Thyroid gland (tissue), 4 donors: ENCODE measurements around the gene HYLS1. TPM values are rescaled to one million over a fixed set of nuclear protein-coding genes. Genes with fewer than 3 reads are reported as not detected.

ENCODE experiments used
- DNase-seq, 2 donors: peaks; one replicate each; pipeline ENCODE4 v3.0.0-alpha.2; 2019
- H3K27ac ChIP-seq, 3 donors: fragments of 200-600 bp; sonication (generic); 1 replicate in 2 of 3; 2 replicates in 1 of 3; pipeline ENCODE4 v1.5.1; 2016 to 2019; ENCODE audit warnings: mild to moderate bottlenecking in 1 of 3, moderate library complexity in 1 of 3
- H3K27me3 ChIP-seq: fragments of 200-600 bp; sonication (generic); one replicate; pipeline ENCODE4 v1.5.1; 2019
- H3K36me3 ChIP-seq, 2 donors: fragments of 200-600 bp; sonication (generic); one replicate each; pipeline ENCODE4 v1.5.1; 2016 to 2019
- H3K4me1 ChIP-seq, 2 donors: fragments of 200-600 bp; sonication (generic); one replicate each; pipeline ENCODE4 v1.5.1; 2017 to 2019
- H3K4me3 ChIP-seq, 3 donors: fragments of 200-600 bp; sonication (generic); replicated peaks in 1 of 3; 1 replicate in 2 of 3; 2 replicates in 1 of 3; pipeline ENCODE4 v1.5.1; 2016; ENCODE audit warnings: mild to moderate bottlenecking in 1 of 3
- H3K9me3 ChIP-seq: fragments of 200-600 bp; sonication (generic); one replicate; pipeline ENCODE4 v1.5.1; 2017
- POLR2A ChIP-seq, 2 donors: fragments of 450-650 bp; IDR thresholded peaks; one replicate each; pipeline ENCODE4 v1.6.1; 2017; ENCODE audit warnings: antibody characterized with exemption in 2 of 2, mild to moderate bottlenecking in 2 of 2, moderate library complexity in 1 of 2
- WGBS, 2 donors: methylation state at CpG; one replicate each; pipeline ENCODE4 v1.1.5; 2017; 5-methylcytosine and 5-hydroxymethylcytosine counted together
- intact Hi-C: fragments of 100-400 bp; cut with DNase I; formaldehyde crosslinking; loops from one replicate; pipeline ENCODE4 v1.15.1; 2023
- total RNA-seq, 4 donors: library from RNA; depleted of rRNA; stranded (reverse); fragments of >200 nt; gene quantifications; one replicate each; pipeline ENCODE4 v1.2.3, GENCODE V29; 2016
- TF ChIP-seq, protein P1 (sequence below), 6 experiments: fragments of 200-600 bp in 3 of 6; fragments of 450-650 bp in 3 of 6; sonication (generic) in 3 of 6; IDR thresholded peaks; one replicate each; pipeline ENCODE4 v1.5.1; 2016 to 2019; ENCODE audit warnings: antibody characterized with exemption in 6 of 6, mild to moderate bottlenecking in 2 of 6, inconsistent platforms in 1 of 6, moderate library complexity in 1 of 6

Gene HYLS1
- total RNA-seq, 4 donors from 2014 or later: 1.6 to 6.9 (median 3.0) TPM

DNA sequence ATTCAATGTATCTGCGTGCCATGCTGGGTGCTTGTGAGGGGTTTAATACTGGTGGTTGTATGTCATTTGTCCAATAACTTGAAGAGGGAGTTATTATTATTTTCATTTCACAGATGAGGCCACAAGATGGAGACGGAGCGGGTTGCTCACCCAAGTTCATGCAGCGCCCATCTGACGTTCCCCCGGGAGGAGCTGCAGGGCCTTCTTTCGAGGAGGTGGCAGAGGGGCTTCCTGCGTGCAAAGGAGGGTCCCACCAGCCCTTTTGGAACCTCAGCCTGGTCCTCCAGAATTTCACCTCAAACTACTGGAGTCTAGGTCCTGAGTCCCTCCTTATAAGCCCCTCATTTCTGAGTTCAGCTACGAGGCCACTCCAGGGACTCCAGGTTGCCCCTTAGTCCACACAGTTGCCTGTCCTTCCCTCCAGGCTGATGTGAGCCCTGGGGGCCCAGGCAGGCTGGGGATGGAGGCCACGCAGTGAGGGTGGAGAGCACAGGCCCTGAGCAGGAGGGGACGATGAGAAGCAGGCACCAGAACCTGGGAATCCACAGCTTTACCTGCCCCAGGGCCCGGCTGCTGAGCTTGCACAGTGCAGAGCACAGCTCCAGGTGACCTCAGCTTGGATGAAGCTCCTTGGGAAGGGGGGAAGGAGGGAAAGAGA lies 55.4 kb downstream of the HYLS1 start:
- WGBS, 2 donors: 92 to 97% methylated on average over 11 to 12 of the region's 12 CpGs
- no peak overlapping the region for H3K27ac ChIP-seq
- TF ChIP-seq, protein P1, sequence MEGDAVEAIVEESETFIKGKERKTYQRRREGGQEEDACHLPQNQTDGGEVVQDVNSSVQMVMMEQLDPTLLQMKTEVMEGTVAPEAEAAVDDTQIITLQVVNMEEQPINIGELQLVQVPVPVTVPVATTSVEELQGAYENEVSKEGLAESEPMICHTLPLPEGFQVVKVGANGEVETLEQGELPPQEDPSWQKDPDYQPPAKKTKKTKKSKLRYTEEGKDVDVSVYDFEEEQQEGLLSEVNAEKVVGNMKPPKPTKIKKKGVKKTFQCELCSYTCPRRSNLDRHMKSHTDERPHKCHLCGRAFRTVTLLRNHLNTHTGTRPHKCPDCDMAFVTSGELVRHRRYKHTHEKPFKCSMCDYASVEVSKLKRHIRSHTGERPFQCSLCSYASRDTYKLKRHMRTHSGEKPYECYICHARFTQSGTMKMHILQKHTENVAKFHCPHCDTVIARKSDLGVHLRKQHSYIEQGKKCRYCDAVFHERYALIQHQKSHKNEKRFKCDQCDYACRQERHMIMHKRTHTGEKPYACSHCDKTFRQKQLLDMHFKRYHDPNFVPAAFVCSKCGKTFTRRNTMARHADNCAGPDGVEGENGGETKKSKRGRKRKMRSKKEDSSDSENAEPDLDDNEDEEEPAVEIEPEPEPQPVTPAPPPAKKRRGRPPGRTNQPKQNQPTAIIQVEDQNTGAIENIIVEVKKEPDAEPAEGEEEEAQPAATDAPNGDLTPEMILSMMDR (IDR thresholded peaks at IDR 0.05): no peak
- no peak for TF ChIP-seq POLR2A (IDR thresholded peaks at IDR 0.05)
- H3K27me3 ChIP-seq: no peaks in the 10 kb centered on the region
- no peaks in the 10 kb centered on the region for H3K9me3 ChIP-seq
- peaks cover 0 to 20% of the 10 kb centered on the region in 2 donors for H3K4me1 ChIP-seq
- no peak for DNase-seq
- H3K4me3 ChIP-seq: no peak overlapping the region
- intact Hi-C loops: loop anchor here (5.0 kb wide), 1 partner anchor 249 kb away; no protein-coding TSS in a partner anchor
- H3K36me3 ChIP-seq: no peaks in the 10 kb centered on the region

DNA sequence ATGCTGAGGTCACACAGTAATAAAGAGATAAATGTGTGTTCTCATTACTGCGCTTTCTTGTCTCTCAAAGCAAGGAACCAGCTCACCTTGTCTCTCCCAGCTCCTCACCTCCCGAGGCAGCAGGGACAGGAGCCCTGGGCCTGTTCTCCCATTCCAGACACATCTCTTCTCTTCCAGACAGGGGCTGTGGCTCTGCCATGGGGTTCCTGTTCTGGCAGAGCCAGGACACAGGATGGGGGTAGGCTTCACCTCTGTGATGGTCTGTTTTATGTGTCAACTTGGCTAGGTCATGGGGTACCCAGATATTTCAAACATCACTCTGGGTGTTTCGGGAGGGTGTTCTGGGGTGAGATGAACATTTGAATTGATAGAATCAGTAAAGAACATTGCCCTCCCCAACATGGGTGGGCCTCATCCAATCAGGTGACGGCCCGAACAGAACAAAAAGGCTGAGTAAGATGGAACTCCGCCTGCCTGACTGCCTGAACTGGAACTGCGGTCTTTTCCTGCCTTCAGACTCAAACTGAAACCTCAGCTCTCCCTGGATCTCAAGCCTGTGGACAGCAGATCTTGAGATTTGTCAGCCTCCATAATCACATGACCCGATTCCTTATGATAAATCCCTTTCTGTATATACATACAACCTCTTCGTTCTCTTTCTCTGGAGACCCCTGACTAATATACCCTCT lies 56.3 kb downstream of the HYLS1 start:
- H3K27me3 ChIP-seq: no peaks in the 10 kb centered on the region
- H3K4me3 ChIP-seq: no peak overlapping the region
- no peak overlapping the region for H3K27ac ChIP-seq
- no peak for DNase-seq
- intact Hi-C loops: loop anchor here (5.0 kb wide), 1 partner anchor 248 kb away; no protein-coding TSS in a partner anchor
- no peaks in the 10 kb centered on the region for H3K9me3 ChIP-seq
- no peaks in the 10 kb centered on the region for H3K36me3 ChIP-seq
- peaks cover 0 to 12% of the 10 kb centered on the region in 2 donors for H3K4me1 ChIP-seq
- TF ChIP-seq, protein P1 (IDR thresholded peaks at IDR 0.05): no peak
- no peak for TF ChIP-seq POLR2A (IDR thresholded peaks at IDR 0.05)
- WGBS, 2 donors: 94 to 97% methylated on average over 9 of the region's 9 CpGs

DNA sequence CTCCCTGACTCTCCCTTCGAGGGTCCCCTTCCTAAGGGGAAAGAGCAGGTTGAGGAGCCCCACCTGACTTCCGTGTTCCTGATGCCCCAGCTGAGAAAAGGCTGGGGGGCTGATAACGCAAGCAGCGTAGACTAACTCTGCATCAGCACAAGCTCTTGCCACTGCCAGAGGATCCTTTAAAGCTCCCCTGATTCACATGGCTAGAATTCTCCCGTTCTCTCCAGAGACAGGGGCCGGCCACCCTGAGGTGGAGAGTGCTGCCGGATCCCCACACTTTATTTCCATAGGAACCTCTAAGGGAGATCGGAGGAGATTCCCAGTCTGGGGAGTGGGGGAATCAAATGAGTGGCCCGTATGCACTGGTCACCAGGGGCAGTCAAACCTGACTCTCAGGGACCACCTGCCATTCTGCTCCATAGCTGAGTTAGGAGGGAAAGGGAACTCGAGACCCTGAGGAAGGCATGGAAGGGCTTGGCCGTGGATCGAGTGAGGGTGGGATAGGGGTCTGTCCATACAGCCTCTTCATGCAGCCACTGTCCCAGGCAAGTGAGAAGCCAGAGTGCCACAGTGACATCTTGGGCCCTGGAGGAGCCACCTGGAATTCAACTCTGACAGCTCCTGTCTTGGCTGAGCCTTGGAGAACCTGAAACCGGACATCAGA lies 57.0 kb downstream of the HYLS1 start:
- Histone ChIP-seq H3K27ac (no peak overlapping the region), H3K9me3 (no peaks in the 10 kb centered on the region), H3K27me3 (no peaks in the 10 kb centered on the region), H3K4me3 (no peak overlapping the region), H3K4me1 (peaks cover 0 to 7% of the 10 kb centered on the region in 2 donors), H3K36me3 (no peaks in the 10 kb centered on the region)
- no peak for DNase-seq
- intact Hi-C loops: loop anchor here (5.0 kb wide), 1 partner anchor 248 kb away; no protein-coding TSS in a partner anchor
- TF ChIP-seq, protein P1 (IDR thresholded peaks at IDR 0.05): no peak
- TF ChIP-seq POLR2A (IDR thresholded peaks at IDR 0.05): no peak
- 82 to 87% methylated on average over 13 of the region's 13 CpGs for WGBS, 2 donors

DNA sequence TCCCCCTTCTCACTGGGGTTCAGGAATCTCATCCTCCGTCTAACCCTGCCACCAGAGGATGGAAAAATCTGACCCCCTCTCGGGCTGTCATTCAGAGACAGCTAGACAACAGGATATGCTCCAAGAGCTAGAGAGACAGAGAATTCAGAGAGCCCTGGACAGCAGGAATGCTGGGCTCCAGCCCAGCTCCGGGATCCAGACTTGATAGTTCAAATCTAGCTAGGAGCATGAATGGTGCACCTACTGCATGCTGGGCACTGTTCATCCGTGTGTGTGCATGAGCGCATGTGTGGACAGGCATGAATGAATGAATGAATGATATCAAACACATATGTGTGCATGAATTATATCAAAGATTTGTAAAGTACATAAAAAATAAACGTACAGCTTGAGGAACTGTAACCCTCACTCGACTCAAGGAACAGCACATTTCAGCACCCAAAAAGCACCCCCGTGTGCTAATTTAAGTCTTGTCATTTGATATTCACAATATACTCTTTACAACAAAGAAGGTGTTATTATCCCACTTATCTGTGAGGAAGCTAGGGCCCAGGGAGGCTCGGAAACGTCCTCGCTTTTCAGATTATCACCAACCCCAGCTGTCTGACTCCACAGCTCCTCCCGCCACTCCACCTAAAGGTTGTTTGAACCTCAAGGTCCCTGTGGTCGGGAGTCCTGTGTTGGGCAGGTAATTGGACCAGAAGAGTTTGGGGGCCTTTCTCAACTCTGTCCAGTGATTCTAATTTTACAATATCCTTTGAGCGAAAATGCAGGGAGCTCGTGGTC lies 57.7 kb downstream of the HYLS1 start:
- no peak overlapping the region for H3K4me3 ChIP-seq
- 78 to 83% methylated on average over 15 of the region's 15 CpGs for WGBS, 2 donors
- H3K9me3 ChIP-seq: no peaks in the 10 kb centered on the region
- peaks cover 0 to 7% of the 10 kb centered on the region in 2 donors for H3K4me1 ChIP-seq
- H3K27me3 ChIP-seq: no peaks in the 10 kb centered on the region
- DNase-seq: no peak
- no peak overlapping the region for H3K27ac ChIP-seq
- H3K36me3 ChIP-seq: no peaks in the 10 kb centered on the region
- no peak for TF ChIP-seq POLR2A (IDR thresholded peaks at IDR 0.05)
- TF ChIP-seq, protein P1 (IDR thresholded peaks at IDR 0.05): no peak
- intact Hi-C loops: no loop called here
